ENCODE data around the gene GEMIN5. TPM values are rescaled to one million over a fixed set of nuclear protein-coding genes. Genes with fewer than 3 reads are reported as not detected.

Gene GEMIN5
- total and polyA plus RNA-seq, 2 of the 4 experiments (the other 2 are of a cell fraction): 9.0 to 31.5 TPM

- H2BK20ac ChIP-seq (ENCODE audit: low read depth, low read length): no peak overlapping the region
- no peak overlapping the region for H4K91ac ChIP-seq (ENCODE audit: insufficient read depth, low read depth, low read length)
- no peak for DNase-seq
- intact Hi-C loops (cut with micrococcal nuclease) (no loop called here), in situ Hi-C loops (cut with MboI; ENCODE audit: low sequenced_read_pairs) (no loop called here), dilution Hi-C loops (cut with HindIII; ENCODE audit: low sequenced_read_pairs, unreplicated experiment) (no loop called here)
- no peak overlapping the region for H3K27ac ChIP-seq (ENCODE audit: insufficient read depth, low read length)
- ATAC-seq (ENCODE audit: low read depth): no peak
- no peaks in the 10 kb centered on the region for H3K79me1 ChIP-seq (ENCODE audit: low read depth in 1 of 2, low read length in 2 of 2)
- no peak overlapping the region for H2AK9ac ChIP-seq (replicated peaks; ENCODE audit: low read depth, low read length, poor library complexity)
- peaks cover 19% of the 10 kb centered on the region for H3K9me3 ChIP-seq (ENCODE audit: control insufficient read depth, insufficient read depth, low read length)
- BruUV-seq (replicated peaks): no TSS peak
- no peak overlapping the region for H3K23ac ChIP-seq (ENCODE audit: low read depth, low read length)
- H3K27me3 ChIP-seq (ENCODE audit: control insufficient read depth, insufficient read depth, low read length): no peaks in the 10 kb centered on the region
- no peak overlapping the region for H4K5ac ChIP-seq (ENCODE audit: low read depth, low read length)
- no peak overlapping the region for H4K8ac ChIP-seq (ENCODE audit: low read depth in 2 of 2, low read length in 2 of 2)
- H4K20me1 ChIP-seq (ENCODE audit: insufficient read depth, low read length): no peaks in the 10 kb centered on the region
- H3K4ac ChIP-seq (ENCODE audit: low read depth, low read length): no peak overlapping the region
- ChIA-PET POLR2A (ENCODE audit: unreplicated experiment) (no interaction called here), CTCF (no interaction called here)
- H2AFZ ChIP-seq (replicated peaks; ENCODE audit: low read length, poor library complexity): no peak overlapping the region
- H2BK5ac ChIP-seq (ENCODE audit: low read depth, low read length, poor library complexity, severe bottlenecking): no peak overlapping the region
- H3K4me3 ChIP-seq (ENCODE audit: insufficient read depth, low read depth, low read length): no peak overlapping the region
- no peak overlapping the region for H2BK15ac ChIP-seq (ENCODE audit: low read depth, low read length)
- no peak overlapping the region for H3K14ac ChIP-seq (replicated peaks; ENCODE audit: low read depth, low read length)
- no peak overlapping the region for H3K9ac ChIP-seq (ENCODE audit: low read depth, low read length)
- no peak overlapping the region for H3K56ac ChIP-seq (ENCODE audit: extremely low read depth, insufficient read depth, low read length)
- peaks cover 20% of the 10 kb centered on the region for H3K36me3 ChIP-seq (ENCODE audit: control insufficient read depth, insufficient read depth, low read length)
- no peak overlapping the region for H2AK5ac ChIP-seq (ENCODE audit: low read depth, low read length)
- H3K4me2 ChIP-seq (ENCODE audit: low read depth, low read length): no peak overlapping the region
- H2BK120ac ChIP-seq (ENCODE audit: low read depth, low read length): no peak overlapping the region
- H3K9me1 ChIP-seq (ENCODE audit: insufficient read depth, low read length): no peaks in the 10 kb centered on the region
- no peaks in the 10 kb centered on the region for H3K4me1 ChIP-seq (ENCODE audit: control insufficient read depth, insufficient read depth, low read length)
- TF ChIP-seq BHLHE40 (IDR thresholded peaks at IDR 0.05; ENCODE audit: low read depth, low read length) (no peak), CTCF (conservative IDR thresholded peaks at IDR 0.05; ENCODE audit: low read depth, low read length) (no peak), MXI1 (IDR thresholded peaks at IDR 0.05; ENCODE audit: borderline replicate concordance, low read depth, low read length) (no peak), USF2 (IDR thresholded peaks at IDR 0.05; ENCODE audit: low read depth, low read length) (no peak), CEBPB (IDR thresholded peaks at IDR 0.05; ENCODE audit: low read depth, low read length) (no peak), RFX5 (IDR thresholded peaks at IDR 0.05; ENCODE audit: low read depth, low read length) (no peak), SMC3 (IDR thresholded peaks at IDR 0.05; ENCODE audit: low read depth, low read length) (no peak), RAD21 (IDR thresholded peaks at IDR 0.05; ENCODE audit: low read length) (no peak), NFE2L2 (IDR thresholded peaks at IDR 0.05; ENCODE audit: low read depth, low read length) (no peak), ELK1 (IDR thresholded peaks at IDR 0.05; ENCODE audit: borderline replicate concordance, low read depth, low read length) (no peak)
- no peak overlapping the region for H3K18ac ChIP-seq (ENCODE audit: low read depth, low read length)
- no CpG with 5 or more reads among the region's 4 CpGs for WGBS, 2 experiments (ENCODE audit: extremely low coverage in 2 of 2, insufficient read length in 1 of 2)
Measured at GRCh38 chr5:154881986-154882385, 56.0 kb downstream of the GEMIN5 start.

All from IMR-90 (cell line).